Measurements from ENCODE around the gene BBX.

DNA sequence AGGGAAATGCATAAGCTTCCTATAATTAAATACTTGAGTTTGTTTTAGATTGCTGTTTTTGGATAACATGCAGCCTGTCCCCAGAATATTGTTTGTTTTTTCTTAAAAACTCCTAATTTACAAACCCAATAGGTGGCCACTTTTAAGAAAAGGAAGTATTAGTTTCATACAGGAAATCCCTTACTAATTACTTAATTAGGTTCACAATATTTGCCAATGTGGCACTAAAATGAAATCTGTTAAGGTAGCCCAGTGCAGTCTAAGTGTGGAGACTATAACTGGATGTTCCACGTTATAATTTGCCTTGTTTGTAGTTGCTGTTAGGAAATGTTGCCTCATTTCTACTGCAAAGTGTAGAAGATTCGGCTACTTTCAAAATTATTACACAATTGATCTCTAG is 195.8 kb downstream of the BBX start:
- TF ChIP-seq GATA2 (IDR thresholded peaks at IDR 0.05; ENCODE audit: low read depth, low read length) (no peak), GATA3 (IDR thresholded peaks at IDR 0.05; ENCODE audit: low read depth, low read length) (no peak)
